ENCODE measurements around the gene RNF103. TPM values are rescaled to one million over a fixed set of nuclear protein-coding genes. Genes with fewer than 3 reads are reported as not detected.
"Not testable (repeated sequence)": the region's sequence is repeated elsewhere in the genome, so short reads cannot be mapped to it uniquely, and the experiment has no call there.

Gene RNF103
- total RNA-seq, 3 donors from 2014 or later, result 35.4 to 60.3 (median 37.4) TPM

DNA sequence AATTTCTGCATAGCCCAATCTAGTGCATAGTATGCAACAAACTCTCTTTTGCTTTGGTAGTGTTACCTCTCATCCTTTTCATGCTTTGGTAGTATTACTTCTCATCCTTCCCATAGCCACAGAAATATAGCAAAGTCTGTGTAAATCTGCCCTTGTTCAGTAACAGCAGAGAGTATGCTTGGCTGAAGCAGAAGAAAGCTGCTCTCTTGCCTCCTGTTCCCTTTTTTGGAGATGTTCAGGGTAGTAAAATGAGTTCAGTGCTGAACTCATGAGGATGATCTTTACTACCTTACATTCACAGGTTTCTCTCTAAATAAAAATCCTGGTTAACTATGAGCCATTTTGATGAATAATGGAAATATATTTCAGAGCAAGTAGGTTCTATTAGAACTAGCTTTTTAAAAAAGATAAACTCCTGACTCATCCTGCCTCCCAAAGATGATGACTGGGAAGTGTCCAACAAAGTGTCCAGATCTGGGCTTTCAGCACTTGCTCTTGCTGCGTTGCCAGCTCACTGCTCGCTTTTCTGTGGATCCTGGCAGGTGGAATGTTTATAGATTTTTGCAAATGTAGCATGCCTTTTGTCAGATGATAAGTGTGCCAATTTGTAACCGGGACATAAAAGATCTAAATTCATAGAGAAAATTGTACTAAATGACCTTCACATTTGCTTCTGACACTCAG is 31.0 kb downstream of the RNF103 start:
- Histone ChIP-seq H3K27ac (no peak overlapping the region), H3K4me3 (no peak overlapping the region), H3K4me1 (no peaks in the 10 kb centered on the region), H3K9me3 (no peaks in the 10 kb centered on the region), H3K27me3 (no peaks in the 10 kb centered on the region), H3K36me3 (no peaks in the 10 kb centered on the region)
- intact Hi-C loops (cut with DNase I; ENCODE audit: low total_unique reads), result no loop called here
- DNase-seq (ENCODE audit: low spot score in 2 of 2), result no peak
- TF ChIP-seq POLR2AphosphoS5 (IDR thresholded peaks at IDR 0.05) (no peak), POLR2A (IDR thresholded peaks at IDR 0.05) (no peak)
- TF ChIP-seq, protein P1, sequence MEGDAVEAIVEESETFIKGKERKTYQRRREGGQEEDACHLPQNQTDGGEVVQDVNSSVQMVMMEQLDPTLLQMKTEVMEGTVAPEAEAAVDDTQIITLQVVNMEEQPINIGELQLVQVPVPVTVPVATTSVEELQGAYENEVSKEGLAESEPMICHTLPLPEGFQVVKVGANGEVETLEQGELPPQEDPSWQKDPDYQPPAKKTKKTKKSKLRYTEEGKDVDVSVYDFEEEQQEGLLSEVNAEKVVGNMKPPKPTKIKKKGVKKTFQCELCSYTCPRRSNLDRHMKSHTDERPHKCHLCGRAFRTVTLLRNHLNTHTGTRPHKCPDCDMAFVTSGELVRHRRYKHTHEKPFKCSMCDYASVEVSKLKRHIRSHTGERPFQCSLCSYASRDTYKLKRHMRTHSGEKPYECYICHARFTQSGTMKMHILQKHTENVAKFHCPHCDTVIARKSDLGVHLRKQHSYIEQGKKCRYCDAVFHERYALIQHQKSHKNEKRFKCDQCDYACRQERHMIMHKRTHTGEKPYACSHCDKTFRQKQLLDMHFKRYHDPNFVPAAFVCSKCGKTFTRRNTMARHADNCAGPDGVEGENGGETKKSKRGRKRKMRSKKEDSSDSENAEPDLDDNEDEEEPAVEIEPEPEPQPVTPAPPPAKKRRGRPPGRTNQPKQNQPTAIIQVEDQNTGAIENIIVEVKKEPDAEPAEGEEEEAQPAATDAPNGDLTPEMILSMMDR (IDR thresholded peaks at IDR 0.05), result no peak

DNA sequence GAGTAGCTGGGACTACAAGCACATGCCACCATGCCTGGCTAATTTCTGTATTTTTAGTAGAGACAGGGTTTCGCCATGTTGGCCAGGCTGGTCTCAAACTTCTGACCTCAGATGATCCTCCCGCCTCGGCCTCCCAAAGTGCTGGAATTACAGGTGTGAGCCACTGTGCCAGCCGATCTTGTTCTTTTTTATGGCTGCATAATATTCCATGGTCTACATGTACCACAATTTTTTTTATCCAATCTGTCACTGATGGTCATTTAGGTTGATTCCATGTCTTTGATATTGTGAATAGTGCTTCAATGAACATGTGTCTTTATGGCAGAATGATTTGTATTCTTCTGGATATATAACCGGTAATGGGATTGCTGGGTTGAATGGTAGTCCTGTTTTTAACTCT is 34.0 kb downstream of the RNF103 start:
- H3K9me3 ChIP-seq; H3K36me3 ChIP-seq; H3K4me3 ChIP-seq; H3K4me1 ChIP-seq; DNase-seq (ENCODE audit: low spot score in 2 of 2); H3K27ac ChIP-seq; intact Hi-C loops (cut with DNase I; ENCODE audit: low total_unique reads); H3K27me3 ChIP-seq: not testable (repeated sequence)

DNA sequence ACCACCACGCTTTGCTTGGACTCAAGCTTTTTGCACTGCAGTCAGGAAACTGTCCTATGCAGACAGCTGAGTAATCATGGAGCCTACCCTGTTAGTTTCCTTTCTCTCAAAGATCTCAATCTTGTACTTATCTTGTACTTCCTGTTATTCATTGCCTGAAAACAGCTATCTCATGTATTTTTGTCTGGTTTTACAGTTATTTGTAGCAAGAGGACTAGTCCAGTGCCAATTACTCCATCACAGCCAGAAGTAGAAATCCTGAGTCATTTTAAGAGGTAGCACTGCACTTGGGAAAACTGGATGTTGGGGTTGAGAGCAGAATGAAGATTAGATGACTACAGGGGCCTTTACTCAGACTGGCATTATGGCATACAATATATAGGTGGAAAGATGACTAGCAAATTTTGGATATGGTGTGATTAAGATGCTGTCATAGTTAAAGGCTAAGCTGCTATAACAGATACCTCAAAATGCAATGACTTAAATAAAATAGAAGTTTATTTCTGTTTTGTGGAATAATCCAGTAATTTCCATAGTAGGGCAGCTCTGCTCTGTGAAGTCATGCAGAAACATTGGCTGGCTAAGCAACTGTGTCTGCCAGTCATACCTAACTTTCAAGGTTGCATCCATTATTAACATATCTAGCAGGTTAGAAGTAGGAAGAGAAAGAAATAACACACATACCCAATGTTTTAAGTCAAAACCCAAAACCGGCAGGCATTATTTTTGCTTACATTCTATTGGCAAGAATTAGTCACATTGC is 39.3 kb downstream of the RNF103 start:
- H3K4me3 ChIP-seq, result no peak overlapping the region
- H3K36me3 ChIP-seq, result no peaks in the 10 kb centered on the region
- no peaks in the 10 kb centered on the region for H3K27me3 ChIP-seq
- intact Hi-C loops (cut with DNase I; ENCODE audit: low total_unique reads), result no loop called here
- TF ChIP-seq, protein P1 (IDR thresholded peaks at IDR 0.05), result no peak
- TF ChIP-seq POLR2AphosphoS5 (IDR thresholded peaks at IDR 0.05) (no peak), POLR2A (IDR thresholded peaks at IDR 0.05) (no peak)
- H3K9me3 ChIP-seq, result no peaks in the 10 kb centered on the region
- H3K4me1 ChIP-seq, result no peaks in the 10 kb centered on the region
- no peak for DNase-seq (ENCODE audit: low spot score in 2 of 2)
- no peak overlapping the region for H3K27ac ChIP-seq

DNA sequence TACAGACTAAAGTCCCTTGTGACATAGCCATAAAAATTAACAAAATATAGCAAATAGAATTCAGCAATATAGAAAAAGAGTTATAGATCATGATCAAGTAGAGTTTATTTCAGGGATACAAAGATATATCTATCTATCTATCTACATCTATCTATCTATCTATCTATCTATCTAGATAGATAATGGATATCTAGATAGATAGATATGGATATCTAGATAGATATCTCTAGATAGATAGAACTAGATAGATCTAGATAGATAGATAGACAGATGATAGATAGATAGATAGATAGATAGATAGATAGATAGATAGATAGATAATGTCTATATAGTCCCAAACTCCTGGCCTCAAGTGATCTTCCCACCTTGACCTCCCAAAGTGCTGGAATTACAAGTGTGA is 43.1 kb downstream of the RNF103 start:
- intact Hi-C loops (cut with DNase I; ENCODE audit: low total_unique reads), result no loop called here
- H3K4me3 ChIP-seq, result no peak overlapping the region
- no peak for DNase-seq (ENCODE audit: low spot score in 2 of 2)
- H3K27me3 ChIP-seq, result no peaks in the 10 kb centered on the region
- TF ChIP-seq POLR2A (IDR thresholded peaks at IDR 0.05), result no peak
- no peak for TF ChIP-seq POLR2AphosphoS5 (IDR thresholded peaks at IDR 0.05)
- TF ChIP-seq, protein P1 (IDR thresholded peaks at IDR 0.05), result no peak
- no peak overlapping the region for H3K27ac ChIP-seq
- H3K9me3 ChIP-seq, result peaks cover 0 to 6% of the 10 kb centered on the region in 2 donors
- H3K4me1 ChIP-seq, result no peaks in the 10 kb centered on the region
- no peaks in the 10 kb centered on the region for H3K36me3 ChIP-seq

DNA sequence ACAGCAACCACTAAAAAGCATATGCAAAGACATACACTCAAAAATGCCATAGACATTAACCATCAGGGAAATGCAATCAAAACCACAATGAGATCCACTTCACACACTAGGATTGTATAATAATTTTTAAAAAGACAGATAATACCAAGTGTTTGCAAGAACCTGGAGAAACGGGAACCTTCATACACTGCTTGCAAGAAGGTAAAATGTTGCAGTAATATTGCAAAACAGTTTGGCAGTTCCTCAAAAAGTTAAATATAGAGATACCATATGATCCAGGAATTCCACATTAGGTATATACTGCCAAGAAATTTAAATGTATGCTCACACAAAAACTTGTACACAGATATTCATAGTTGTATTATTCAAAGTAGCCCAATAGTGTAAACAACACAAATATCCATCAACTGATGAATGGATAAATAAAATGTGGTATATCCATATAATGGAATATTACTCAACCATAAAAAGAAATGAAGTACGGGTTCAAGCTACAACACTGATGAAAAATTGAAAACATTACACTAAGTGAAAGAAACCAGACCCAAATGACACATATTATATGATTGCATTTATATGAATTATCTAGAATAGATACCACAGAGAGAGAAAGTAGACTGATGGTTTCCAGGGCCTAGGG is 45.7 kb downstream of the RNF103 start:
- intact Hi-C loops (cut with DNase I; ENCODE audit: low total_unique reads), result no loop called here
- no peak for DNase-seq (ENCODE audit: low spot score in 2 of 2)
- Histone ChIP-seq H3K4me3 (no peak overlapping the region), H3K27me3 (no peaks in the 10 kb centered on the region), H3K9me3 (peaks cover 0 to 6% of the 10 kb centered on the region in 2 donors), H3K27ac (no peak overlapping the region), H3K4me1 (no peaks in the 10 kb centered on the region), H3K36me3 (no peaks in the 10 kb centered on the region)
- TF ChIP-seq POLR2A (IDR thresholded peaks at IDR 0.05), result no peak
- TF ChIP-seq, protein P1 (IDR thresholded peaks at IDR 0.05), result no peak
- no peak for TF ChIP-seq POLR2AphosphoS5 (IDR thresholded peaks at IDR 0.05)

All from breast epithelium (tissue), 4 donors.